ENCODE data around the gene CIAO1.
A peak's percentile ranks its signal among the peaks of the same experiment; 100 is the strongest.

CIAO1 gene

DNA sequence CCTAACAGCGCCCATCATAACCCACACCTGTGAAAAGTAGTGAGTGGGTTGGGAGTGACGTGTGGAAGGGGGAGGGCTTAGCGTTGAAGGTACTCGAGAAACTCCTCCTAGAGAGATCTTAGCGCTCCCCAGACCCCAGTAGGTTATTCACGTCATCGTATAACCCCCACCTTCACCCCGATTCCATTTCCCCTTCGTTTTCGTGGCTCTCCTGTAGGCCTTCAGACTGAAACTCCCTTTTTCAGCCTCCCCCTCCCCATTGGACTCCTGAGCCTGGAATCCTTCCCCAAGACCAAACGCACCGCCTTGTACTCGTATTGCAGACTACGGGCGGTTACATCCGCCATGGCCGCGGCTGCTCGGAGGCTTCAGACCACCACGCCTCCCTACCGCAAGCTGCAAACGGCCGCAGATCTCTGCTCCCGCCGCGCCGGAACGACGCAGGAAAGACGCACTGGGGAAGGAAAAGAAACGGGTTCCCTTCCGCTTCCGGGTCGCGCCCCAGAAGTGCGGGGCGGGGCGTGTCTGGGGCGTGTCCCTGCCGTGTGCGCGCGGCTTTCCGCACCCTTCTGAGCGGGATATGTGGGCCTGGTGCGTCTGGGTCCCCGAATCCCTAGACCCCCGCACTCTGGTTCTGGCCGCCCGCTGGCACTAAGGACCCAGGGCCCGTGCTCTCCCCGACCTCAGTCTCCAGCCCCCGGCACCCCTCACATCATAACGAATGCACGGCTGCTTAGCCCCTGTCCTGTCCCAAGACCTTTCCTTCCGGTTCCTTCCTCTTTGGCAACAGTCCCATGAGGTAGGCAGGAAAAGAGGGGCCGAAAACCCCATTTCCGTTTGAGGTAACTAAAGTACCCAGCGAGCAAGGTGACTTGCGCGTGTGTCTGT lies 39.3 kb downstream of the CIAO1 start, which contains the start of gene SNRNP200:
TSS of gene SNRNP200 (minus strand) at position 456 of the 888 bp plus-strand sequence. CDS start at position 347, 109 bp downstream.
- Histone ChIP-seq H3K27ac (ENCODE audit: insufficient read depth, low read length, poor library complexity, severe bottlenecking) (peak within 1 kb of the TSS; percentile 99), H3K27me3 (replicated peaks; ENCODE audit: control insufficient read depth, insufficient read depth, low read length, poor library complexity, severe bottlenecking) (no peaks in the 10 kb centered on the region), H3K9me3 (ENCODE audit: control insufficient read depth, low read length) (no peaks in the 10 kb centered on the region), H3K4me1 (ENCODE audit: control insufficient read depth, insufficient read depth, low read length, poor library complexity, severe bottlenecking) (peaks cover 15% of the 10 kb centered on the region), H3K36me3 (ENCODE audit: control insufficient read depth, insufficient read depth, low read length) (peaks cover 42% of the 10 kb centered on the region), H3K4me3 (ENCODE audit: insufficient read depth, low read depth, low read length, poor library complexity, severe bottlenecking) (peak within 1 kb of the TSS; percentile 94)
- DNase-seq, result peak; percentile 87 to 89 (median 89)

DNA sequence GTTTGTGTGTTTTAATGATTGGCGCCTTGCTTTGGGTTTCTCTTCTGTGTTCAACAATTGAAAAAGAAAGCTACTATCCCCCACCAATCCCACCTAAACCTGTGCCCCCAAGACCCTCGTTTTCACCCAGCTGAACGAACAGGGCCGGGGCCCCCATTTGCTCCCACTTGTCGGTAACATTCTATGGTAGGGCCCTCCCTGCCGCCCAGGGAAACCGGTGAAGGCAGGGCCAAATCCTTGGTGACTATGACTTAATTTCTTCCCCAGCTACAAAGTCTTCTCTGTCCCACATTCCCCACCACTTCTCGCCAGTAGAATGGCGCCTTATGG lies 39.9 kb downstream of the CIAO1 start:
- H3K27ac ChIP-seq (ENCODE audit: insufficient read depth, low read length, poor library complexity, severe bottlenecking), result peak overlapping the region; percentile 99
- H3K4me1 ChIP-seq (ENCODE audit: control insufficient read depth, insufficient read depth, low read length, poor library complexity, severe bottlenecking), result peaks cover 15% of the 10 kb centered on the region
- no peaks in the 10 kb centered on the region for H3K9me3 ChIP-seq (ENCODE audit: control insufficient read depth, low read length)
- peaks cover 36% of the 10 kb centered on the region for H3K36me3 ChIP-seq (ENCODE audit: control insufficient read depth, insufficient read depth, low read length)
- no peak for DNase-seq
- H3K27me3 ChIP-seq (replicated peaks; ENCODE audit: control insufficient read depth, insufficient read depth, low read length, poor library complexity, severe bottlenecking), result no peaks in the 10 kb centered on the region
- H3K4me3 ChIP-seq (ENCODE audit: insufficient read depth, low read depth, low read length, poor library complexity, severe bottlenecking), result peak overlapping the region; percentile 94

DNA sequence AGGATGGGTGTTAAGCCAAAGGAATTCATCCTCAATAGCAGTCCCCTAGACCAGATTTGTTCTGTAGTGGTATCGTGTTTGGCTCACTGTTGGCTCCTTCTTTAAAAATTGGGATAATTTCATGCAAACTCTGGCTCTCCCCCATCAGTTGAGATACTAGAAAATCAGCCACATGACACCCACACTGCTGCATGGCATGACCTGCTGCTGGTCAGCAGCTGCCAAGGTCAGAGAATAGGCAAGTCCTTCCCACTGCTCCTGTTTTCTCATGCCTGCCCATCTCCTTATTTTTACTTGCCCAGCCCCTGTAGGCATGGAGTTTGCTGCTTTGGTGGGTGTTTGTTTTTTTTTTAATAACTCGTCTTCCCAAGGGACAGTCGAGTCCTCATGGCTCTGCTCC lies 40.3 kb downstream of the CIAO1 start:
- Histone ChIP-seq H3K4me3 (ENCODE audit: insufficient read depth, low read depth, low read length, poor library complexity, severe bottlenecking) (no peak overlapping the region), H3K4me1 (ENCODE audit: control insufficient read depth, insufficient read depth, low read length, poor library complexity, severe bottlenecking) (peaks cover 15% of the 10 kb centered on the region), H3K27me3 (replicated peaks; ENCODE audit: control insufficient read depth, insufficient read depth, low read length, poor library complexity, severe bottlenecking) (no peaks in the 10 kb centered on the region), H3K27ac (ENCODE audit: insufficient read depth, low read length, poor library complexity, severe bottlenecking) (peak overlapping the region; percentile 99), H3K36me3 (ENCODE audit: control insufficient read depth, insufficient read depth, low read length) (peaks cover 32% of the 10 kb centered on the region), H3K9me3 (ENCODE audit: control insufficient read depth, low read length) (no peaks in the 10 kb centered on the region)
- DNase-seq, result no peak

DNA sequence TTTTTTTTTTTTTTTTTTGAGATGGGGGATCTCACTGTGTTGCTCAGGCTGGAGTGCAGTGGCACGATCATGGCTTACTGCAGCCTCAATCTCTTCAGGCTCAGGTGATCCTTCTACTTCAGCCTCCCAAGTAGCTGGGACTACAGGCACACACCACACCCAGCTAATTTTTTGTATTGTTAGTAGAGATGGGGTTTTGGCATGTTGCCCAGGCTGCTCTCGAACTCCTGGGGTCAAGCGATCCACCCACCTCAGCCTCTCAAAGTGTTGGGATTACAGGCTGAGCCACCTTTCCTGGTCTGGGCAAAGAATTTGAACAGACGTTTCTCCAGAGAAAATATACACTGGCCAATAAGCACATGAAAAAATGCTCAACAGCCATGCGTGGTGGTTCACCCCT lies 42.2 kb downstream of the CIAO1 start:
- Histone ChIP-seq H3K4me3 (ENCODE audit: insufficient read depth, low read depth, low read length, poor library complexity, severe bottlenecking) (no peak overlapping the region), H3K36me3 (ENCODE audit: control insufficient read depth, insufficient read depth, low read length) (peaks cover 13% of the 10 kb centered on the region), H3K27ac (ENCODE audit: insufficient read depth, low read length, poor library complexity, severe bottlenecking) (no peak overlapping the region), H3K27me3 (replicated peaks; ENCODE audit: control insufficient read depth, insufficient read depth, low read length, poor library complexity, severe bottlenecking) (no peaks in the 10 kb centered on the region), H3K9me3 (ENCODE audit: control insufficient read depth, low read length) (no peaks in the 10 kb centered on the region), H3K4me1 (ENCODE audit: control insufficient read depth, insufficient read depth, low read length, poor library complexity, severe bottlenecking) (peaks cover 9% of the 10 kb centered on the region)
- no peak for DNase-seq

DNA sequence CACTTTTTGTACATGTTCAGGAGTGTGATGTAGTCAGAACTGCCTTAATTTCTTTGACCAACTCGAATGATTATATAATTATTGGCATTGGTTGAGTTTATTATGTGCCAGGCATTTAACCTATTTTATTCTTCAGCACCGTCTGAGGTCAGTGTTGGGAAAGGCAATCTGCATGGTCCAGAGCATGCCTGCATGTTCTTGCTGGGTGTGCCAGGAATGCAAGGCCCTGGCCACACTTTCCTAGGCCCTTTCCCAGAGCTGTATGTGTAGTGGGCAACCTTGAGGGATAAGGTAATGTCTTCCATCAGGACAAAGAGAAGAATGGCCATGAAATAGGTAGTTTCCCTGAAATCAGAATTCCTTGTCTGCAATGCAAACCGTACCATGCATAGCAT lies 49.0 kb downstream of the CIAO1 start:
- Histone ChIP-seq H3K9me3 (ENCODE audit: control insufficient read depth, low read length) (no peaks in the 10 kb centered on the region), H3K4me3 (ENCODE audit: insufficient read depth, low read depth, low read length, poor library complexity, severe bottlenecking) (no peak overlapping the region), H3K27ac (ENCODE audit: insufficient read depth, low read length, poor library complexity, severe bottlenecking) (no peak overlapping the region), H3K36me3 (ENCODE audit: control insufficient read depth, insufficient read depth, low read length) (no peaks in the 10 kb centered on the region), H3K4me1 (ENCODE audit: control insufficient read depth, insufficient read depth, low read length, poor library complexity, severe bottlenecking) (peaks cover 14% of the 10 kb centered on the region), H3K27me3 (replicated peaks; ENCODE audit: control insufficient read depth, insufficient read depth, low read length, poor library complexity, severe bottlenecking) (no peaks in the 10 kb centered on the region)
- DNase-seq, result no peak

DNA sequence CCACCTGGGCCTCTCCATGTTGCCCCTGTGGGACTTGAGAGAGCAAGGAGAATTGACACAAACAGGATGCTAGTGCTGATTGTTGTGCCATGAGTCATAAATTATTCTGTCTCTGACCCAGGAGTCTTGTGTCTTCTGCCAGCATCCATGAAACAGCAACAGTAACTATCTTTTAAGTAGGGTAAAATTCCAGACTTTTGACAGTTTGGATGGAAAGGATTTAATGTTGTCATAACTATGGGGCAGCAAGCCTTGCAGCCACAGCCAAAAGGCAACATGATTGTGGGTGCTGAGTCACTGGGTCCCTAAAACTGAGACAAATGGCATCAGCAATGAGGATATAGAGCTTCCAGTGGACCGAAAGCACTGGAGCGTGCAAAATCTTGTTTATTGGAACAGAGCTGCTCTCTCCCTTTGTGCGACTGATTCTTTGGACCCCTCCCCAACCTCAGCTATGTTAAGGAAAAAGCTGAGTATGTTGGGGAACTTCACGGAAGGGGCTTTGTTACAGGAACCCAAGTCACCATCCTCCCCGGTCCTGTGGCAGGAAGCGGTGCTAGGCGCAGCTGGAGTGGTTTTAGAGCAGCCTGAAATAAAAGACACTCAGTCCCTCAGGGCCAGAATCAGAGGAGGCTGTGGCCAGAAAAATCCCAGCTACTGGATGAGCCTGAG lies 49.5 kb downstream of the CIAO1 start:
- DNase-seq, result no peak
- Histone ChIP-seq H3K27ac (ENCODE audit: insufficient read depth, low read length, poor library complexity, severe bottlenecking) (peak overlapping the region; percentile 34), H3K27me3 (replicated peaks; ENCODE audit: control insufficient read depth, insufficient read depth, low read length, poor library complexity, severe bottlenecking) (no peaks in the 10 kb centered on the region), H3K4me3 (ENCODE audit: insufficient read depth, low read depth, low read length, poor library complexity, severe bottlenecking) (peak overlapping the region; percentile 5), H3K4me1 (ENCODE audit: control insufficient read depth, insufficient read depth, low read length, poor library complexity, severe bottlenecking) (peaks cover 18% of the 10 kb centered on the region), H3K36me3 (ENCODE audit: control insufficient read depth, insufficient read depth, low read length) (no peaks in the 10 kb centered on the region), H3K9me3 (ENCODE audit: control insufficient read depth, low read length) (no peaks in the 10 kb centered on the region)

DNA sequence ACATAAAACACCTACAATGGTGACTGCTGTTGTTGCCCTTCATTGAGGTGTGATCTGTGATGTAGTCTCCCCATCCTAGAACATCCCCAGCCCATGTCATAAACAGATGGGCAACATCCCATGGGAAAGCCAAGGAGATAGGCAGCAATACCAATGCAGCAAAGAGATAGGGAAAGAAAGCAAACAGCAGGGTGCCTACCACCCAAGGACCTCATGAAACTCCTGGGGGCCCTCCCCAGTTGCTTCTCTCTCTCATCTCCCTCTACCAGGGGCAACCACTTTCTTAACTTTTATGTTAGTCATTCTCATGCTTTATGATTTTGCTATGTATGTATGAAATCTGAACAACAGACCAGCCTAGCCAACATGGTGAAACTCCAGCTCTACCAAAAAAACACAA lies 51.0 kb downstream of the CIAO1 start:
- Histone ChIP-seq H3K4me3 (ENCODE audit: insufficient read depth, low read depth, low read length, poor library complexity, severe bottlenecking) (no peak overlapping the region), H3K4me1 (ENCODE audit: control insufficient read depth, insufficient read depth, low read length, poor library complexity, severe bottlenecking) (peaks cover 25% of the 10 kb centered on the region), H3K9me3 (ENCODE audit: control insufficient read depth, low read length) (no peaks in the 10 kb centered on the region), H3K27ac (ENCODE audit: insufficient read depth, low read length, poor library complexity, severe bottlenecking) (no peak overlapping the region), H3K27me3 (replicated peaks; ENCODE audit: control insufficient read depth, insufficient read depth, low read length, poor library complexity, severe bottlenecking) (no peaks in the 10 kb centered on the region), H3K36me3 (ENCODE audit: control insufficient read depth, insufficient read depth, low read length) (no peaks in the 10 kb centered on the region)
- no peak for DNase-seq

DNA sequence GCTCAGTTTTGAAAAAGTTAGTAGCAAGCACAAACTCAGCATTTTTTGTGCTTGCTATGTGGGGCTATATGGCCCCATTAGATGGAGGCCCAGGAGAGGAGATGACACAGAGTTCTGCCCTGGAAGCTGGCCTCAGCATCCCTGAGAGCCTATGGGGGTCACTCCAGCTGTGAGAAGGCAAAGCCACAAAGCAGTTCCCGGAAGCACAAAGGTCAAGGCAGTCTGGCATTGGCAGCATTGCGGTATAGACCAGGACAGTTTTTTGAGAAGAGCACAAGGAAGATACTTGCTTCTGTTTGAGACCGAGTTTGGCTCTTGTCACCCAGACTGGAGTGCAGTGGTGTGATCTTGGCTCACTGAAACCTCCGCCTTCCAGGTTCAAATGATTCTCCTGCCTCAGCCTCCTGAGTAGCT lies 51.6 kb downstream of the CIAO1 start:
- H3K27ac ChIP-seq (ENCODE audit: insufficient read depth, low read length, poor library complexity, severe bottlenecking), result no peak overlapping the region
- no peaks in the 10 kb centered on the region for H3K36me3 ChIP-seq (ENCODE audit: control insufficient read depth, insufficient read depth, low read length)
- H3K9me3 ChIP-seq (ENCODE audit: control insufficient read depth, low read length), result no peaks in the 10 kb centered on the region
- no peaks in the 10 kb centered on the region for H3K27me3 ChIP-seq (replicated peaks; ENCODE audit: control insufficient read depth, insufficient read depth, low read length, poor library complexity, severe bottlenecking)
- DNase-seq, result no peak
- no peak overlapping the region for H3K4me3 ChIP-seq (ENCODE audit: insufficient read depth, low read depth, low read length, poor library complexity, severe bottlenecking)
- H3K4me1 ChIP-seq (ENCODE audit: control insufficient read depth, insufficient read depth, low read length, poor library complexity, severe bottlenecking), result peaks cover 25% of the 10 kb centered on the region

DNA sequence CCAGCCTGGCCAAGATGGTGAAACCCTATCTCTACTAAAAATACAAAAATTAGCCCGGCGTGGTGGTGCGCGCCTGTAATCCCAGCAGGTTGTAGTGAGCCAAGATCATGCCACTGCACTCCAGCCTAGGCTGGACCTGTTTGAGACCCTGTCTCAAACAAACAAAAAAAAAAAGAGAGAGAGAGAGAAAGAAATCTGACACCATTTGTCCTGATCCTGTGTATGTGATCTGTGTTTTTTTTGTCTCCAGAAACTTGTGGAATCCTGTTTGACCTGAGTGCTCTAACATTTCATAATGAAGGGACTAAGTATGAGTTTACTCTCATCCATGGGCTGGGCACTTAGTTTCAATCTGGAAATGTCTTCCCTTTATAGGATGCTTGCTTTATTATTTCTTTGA lies 52.7 kb downstream of the CIAO1 start:
- no peak for DNase-seq
- Histone ChIP-seq H3K27me3 (replicated peaks; ENCODE audit: control insufficient read depth, insufficient read depth, low read length, poor library complexity, severe bottlenecking) (no peaks in the 10 kb centered on the region), H3K4me3 (ENCODE audit: insufficient read depth, low read depth, low read length, poor library complexity, severe bottlenecking) (no peak overlapping the region), H3K27ac (ENCODE audit: insufficient read depth, low read length, poor library complexity, severe bottlenecking) (no peak overlapping the region), H3K9me3 (ENCODE audit: control insufficient read depth, low read length) (no peaks in the 10 kb centered on the region), H3K4me1 (ENCODE audit: control insufficient read depth, insufficient read depth, low read length, poor library complexity, severe bottlenecking) (peaks cover 25% of the 10 kb centered on the region), H3K36me3 (ENCODE audit: control insufficient read depth, insufficient read depth, low read length) (no peaks in the 10 kb centered on the region)

DNA sequence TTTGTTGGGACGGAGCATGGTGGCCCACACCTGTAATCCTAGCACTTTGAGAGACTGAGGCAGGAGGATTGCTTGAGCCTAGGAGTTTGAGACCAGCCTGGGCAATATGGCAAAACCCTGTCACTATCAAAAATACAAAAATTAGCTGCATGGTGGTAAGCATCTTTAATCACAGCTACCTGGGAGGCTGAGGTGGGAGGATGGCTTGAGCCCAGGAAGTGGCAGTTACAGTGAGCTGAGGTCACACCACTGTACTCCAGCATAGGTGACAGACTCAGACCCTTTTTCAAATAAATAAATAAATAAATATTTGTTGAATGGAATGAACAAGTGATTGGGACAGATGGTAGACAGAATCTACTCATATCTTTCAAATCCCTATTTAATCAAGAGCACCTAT lies 53.4 kb downstream of the CIAO1 start:
- Histone ChIP-seq H3K27ac (ENCODE audit: insufficient read depth, low read length, poor library complexity, severe bottlenecking) (peak overlapping the region; percentile 18), H3K4me3 (ENCODE audit: insufficient read depth, low read depth, low read length, poor library complexity, severe bottlenecking) (no peak overlapping the region), H3K36me3 (ENCODE audit: control insufficient read depth, insufficient read depth, low read length) (no peaks in the 10 kb centered on the region), H3K27me3 (replicated peaks; ENCODE audit: control insufficient read depth, insufficient read depth, low read length, poor library complexity, severe bottlenecking) (no peaks in the 10 kb centered on the region), H3K4me1 (ENCODE audit: control insufficient read depth, insufficient read depth, low read length, poor library complexity, severe bottlenecking) (peaks cover 26% of the 10 kb centered on the region), H3K9me3 (ENCODE audit: control insufficient read depth, low read length) (no peaks in the 10 kb centered on the region)
- DNase-seq, result no peak

All from effector memory CD4-positive, alpha-beta T cell (primary cell).